ENCODE measurements around the gene IGFN1.

The IGFN1 gene

GRCh38 chr1:201277441-201277840, 86.8 kb downstream of the IGFN1 start:
- TF ChIP-seq CTCF (IDR thresholded peaks at IDR 0.05; ENCODE audit: borderline replicate concordance, insufficient read depth, low read depth, low read length), result no peak
- no peak overlapping the region for H3K4me3 ChIP-seq (ENCODE audit: low read depth, low read length)

All from GM12875 (cell line).